AG04450 (cell line): ENCODE data around the gene PGM1. TPM values are rescaled to one million over a fixed set of nuclear protein-coding genes. Genes with fewer than 3 reads are reported as not detected.

Experiments
- CTCF ChIA-PET: fragments of 300-600, 350-600 bp; formaldehyde crosslinking; extraction: SDS; loops from one replicate; lab custom pipeline; 2022; ENCODE audit warnings: antibody characterized with exemption, inconsistent platforms; lab: Charles Lee
- POLR2A ChIA-PET: fragments of 350-600 bp; formaldehyde crosslinking; extraction: SDS; loops from one replicate; lab custom pipeline; 2021; ENCODE audit warnings: antibody characterized with exemption, inconsistent platforms; lab: Yijun Ruan, JAX
- DNase-seq: peaks from one replicate; pipeline ENCODE4 v3.0.0-alpha.2; 2011; ENCODE audit warnings: low read depth, low spot score
- H3K27ac ChIP-seq: one replicate; pipeline ENCODE4 v1.5.1; 2012; ENCODE audit warnings: low read depth, low read length, control low read depth
- H3K27me3 ChIP-seq: one replicate; pipeline ENCODE4 v1.6.0; 2012; ENCODE audit warnings: low read length; ENCODE audit not compliant: control insufficient read depth, insufficient read depth
- H3K4me3 ChIP-seq: 2 replicates; pipeline ENCODE4 v1.5.1; 2011; ENCODE audit warnings: mild to moderate bottlenecking, low read depth, low read length, control low read depth
- H3K9me3 ChIP-seq: 2 replicates; pipeline ENCODE4 v1.5.1; 2012; ENCODE audit warnings: low read length; ENCODE audit not compliant: control insufficient read depth, insufficient read depth
- CTCF ChIP-seq: IDR thresholded peaks from 2 replicates; pipeline ENCODE4 v1.5.1; 2011; ENCODE audit warnings: low read depth, low read length, control low read depth, inconsistent platforms
- polyA plus RNA-seq: library from polyadenylated mRNA; depleted of rRNA; stranded (reverse); fragments of >200 nt; gene quantifications from 2 replicates; pipeline ENCODE4 v1.2.3, GENCODE V29; 2011

PGM1 gene
- polyA plus RNA-seq, 1 experiment: 25.0 TPM

GRCh38 chr1:63682936-63683335, 89.7 kb downstream of the PGM1 start:
- no peaks in the 10 kb centered on the region for H3K27me3 ChIP-seq
- H3K27ac ChIP-seq: no peak overlapping the region
- CTCF ChIA-PET: interaction anchor here (1.0 to 2.2 kb wide), 4 partner anchors 9 to 564 kb away, joined by 4 to 6 read pairs (median 4); no protein-coding TSS in a partner anchor
- H3K9me3 ChIP-seq: peaks cover 8% of the 10 kb centered on the region; the same call in 1 of the 2 replicates
- TF ChIP-seq CTCF: no peak
- H3K4me3 ChIP-seq: no peak overlapping the region
- POLR2A ChIA-PET: no interaction called here
- DNase-seq: no peak

- Histone ChIP-seq H3K9me3 (peaks cover 8% of the 10 kb centered on the region; the same call in 1 of the 2 replicates), H3K27me3 (peaks cover 2% of the 10 kb centered on the region), H3K27ac (no peak overlapping the region), H3K4me3 (no peak overlapping the region)
- no peak for DNase-seq
- CTCF ChIA-PET: interaction anchor here (1.7 to 2.2 kb wide), 2 partner anchors 9 to 563 kb away, joined by 4 to 6 read pairs; no protein-coding TSS in a partner anchor
- TF ChIP-seq CTCF: no peak
- POLR2A ChIA-PET: no interaction called here
These were observed 90.5 kb downstream of the PGM1 start for GRCh38 chr1:63683759-63684158.

GRCh38 chr1:63686696-63687095, 93.5 kb downstream of the PGM1 start:
- CTCF ChIA-PET: interaction anchor here (0.6 kb wide), 1 partner anchor 427 kb away, joined by 5 read pairs; no protein-coding TSS in a partner anchor
- POLR2A ChIA-PET: no interaction called here
- no peaks in the 10 kb centered on the region for H3K9me3 ChIP-seq
- no peak for TF ChIP-seq CTCF
- H3K4me3 ChIP-seq: no peak overlapping the region
- no peak for DNase-seq
- H3K27ac ChIP-seq: no peak overlapping the region
- H3K27me3 ChIP-seq: peaks cover 2% of the 10 kb centered on the region

- Histone ChIP-seq H3K9me3 (no peaks in the 10 kb centered on the region), H3K27ac (no peak overlapping the region), H3K27me3 (peaks cover 2% of the 10 kb centered on the region), H3K4me3 (no peak overlapping the region)
- ChIA-PET CTCF (interaction anchor here (1.0 to 1.4 kb wide), 2 partner anchors 14 to 449 kb away, joined by 5 to 7 read pairs; no protein-coding TSS in a partner anchor), POLR2A (no interaction called here)
- no peak for DNase-seq
- no peak for TF ChIP-seq CTCF
These were observed 95.2 kb downstream of the PGM1 start for GRCh38 chr1:63688302-63688890.
